Measurements from ENCODE around the gene ADAT2. TPM values are rescaled to one million over a fixed set of nuclear protein-coding genes. Genes with fewer than 3 reads are reported as not detected.
"Not testable (repeated sequence)": the region's sequence is repeated elsewhere in the genome, so short reads cannot be mapped to it uniquely, and the experiment has no call there.

The ADAT2 gene
- total RNA-seq, 3 donors from 2014 or later = 5.6 to 13.8 (median 9.0) TPM

DNA sequence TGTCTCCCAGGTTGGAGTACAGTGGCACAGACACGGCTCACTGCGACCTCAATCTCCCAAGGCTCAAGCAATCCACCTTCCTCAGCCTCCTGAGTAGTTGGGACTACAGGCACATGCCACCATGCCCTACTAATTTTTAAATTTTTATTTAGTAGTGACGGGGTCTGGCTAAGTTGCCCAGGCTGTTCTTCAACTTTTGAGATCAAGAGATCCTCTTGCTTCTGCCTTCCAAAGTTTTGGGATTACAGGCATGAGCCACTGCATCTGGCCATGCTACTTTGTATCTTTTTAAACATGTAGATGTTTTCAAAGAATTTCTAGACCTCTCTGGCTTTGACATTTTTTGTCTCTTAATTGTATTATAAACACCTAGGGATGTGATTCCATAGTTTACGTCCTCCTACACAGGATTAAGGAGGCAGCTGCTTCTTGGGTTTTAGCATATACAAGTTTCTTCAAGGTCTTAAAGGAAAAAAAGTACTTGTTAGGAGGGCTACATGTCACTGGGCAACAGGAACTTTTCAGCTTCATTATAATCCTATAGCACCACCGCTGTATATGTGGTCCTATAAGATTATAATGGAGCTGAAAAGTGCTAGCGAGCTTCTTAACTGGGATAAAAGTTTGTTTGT is 1.3 kb downstream of the ADAT2 start:
- H3K36me3 ChIP-seq (ENCODE audit: low read depth) = no peaks in the 10 kb centered on the region
- H3K4me1 ChIP-seq (ENCODE audit: low read depth) = peaks cover 13% of the 10 kb centered on the region
- intact Hi-C loops (cut with DNase I, micrococcal nuclease) = no loop called here
- no peaks in the 10 kb centered on the region for H3K9me3 ChIP-seq
- TF ChIP-seq, protein P1, sequence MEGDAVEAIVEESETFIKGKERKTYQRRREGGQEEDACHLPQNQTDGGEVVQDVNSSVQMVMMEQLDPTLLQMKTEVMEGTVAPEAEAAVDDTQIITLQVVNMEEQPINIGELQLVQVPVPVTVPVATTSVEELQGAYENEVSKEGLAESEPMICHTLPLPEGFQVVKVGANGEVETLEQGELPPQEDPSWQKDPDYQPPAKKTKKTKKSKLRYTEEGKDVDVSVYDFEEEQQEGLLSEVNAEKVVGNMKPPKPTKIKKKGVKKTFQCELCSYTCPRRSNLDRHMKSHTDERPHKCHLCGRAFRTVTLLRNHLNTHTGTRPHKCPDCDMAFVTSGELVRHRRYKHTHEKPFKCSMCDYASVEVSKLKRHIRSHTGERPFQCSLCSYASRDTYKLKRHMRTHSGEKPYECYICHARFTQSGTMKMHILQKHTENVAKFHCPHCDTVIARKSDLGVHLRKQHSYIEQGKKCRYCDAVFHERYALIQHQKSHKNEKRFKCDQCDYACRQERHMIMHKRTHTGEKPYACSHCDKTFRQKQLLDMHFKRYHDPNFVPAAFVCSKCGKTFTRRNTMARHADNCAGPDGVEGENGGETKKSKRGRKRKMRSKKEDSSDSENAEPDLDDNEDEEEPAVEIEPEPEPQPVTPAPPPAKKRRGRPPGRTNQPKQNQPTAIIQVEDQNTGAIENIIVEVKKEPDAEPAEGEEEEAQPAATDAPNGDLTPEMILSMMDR (IDR thresholded peaks at IDR 0.05) = no peak
- ATAC-seq = no peak
- DNase-seq = no peak
- no peak overlapping the region for H3K4me3 ChIP-seq

GRCh38 chr6:143447865-143448264 is 2.6 kb downstream of the ADAT2 start:
- intact Hi-C loops (cut with DNase I, micrococcal nuclease) = not testable (repeated sequence)

GRCh38 chr6:143443096-143443495 is 7.4 kb downstream of the ADAT2 start:
- Histone ChIP-seq H3K36me3 (ENCODE audit: low read depth) (no peaks in the 10 kb centered on the region), H3K9me3 (no peaks in the 10 kb centered on the region), H3K4me3 (no peak overlapping the region), H3K4me1 (ENCODE audit: low read depth) (no peaks in the 10 kb centered on the region)
- TF ChIP-seq, protein P1 (IDR thresholded peaks at IDR 0.05) = no peak
- no peak for ATAC-seq
- no peak for DNase-seq
- intact Hi-C loops (cut with DNase I, micrococcal nuclease) = no loop called here

More at GRCh38 chr6:143447865-143448264, 2.6 kb downstream of the ADAT2 start:
- not testable (repeated sequence) for H3K4me3 ChIP-seq; H3K9me3 ChIP-seq; ATAC-seq; H3K36me3 ChIP-seq (ENCODE audit: low read depth); DNase-seq
- peaks cover 13% of the 10 kb centered on the region for H3K4me1 ChIP-seq (ENCODE audit: low read depth)

DNA sequence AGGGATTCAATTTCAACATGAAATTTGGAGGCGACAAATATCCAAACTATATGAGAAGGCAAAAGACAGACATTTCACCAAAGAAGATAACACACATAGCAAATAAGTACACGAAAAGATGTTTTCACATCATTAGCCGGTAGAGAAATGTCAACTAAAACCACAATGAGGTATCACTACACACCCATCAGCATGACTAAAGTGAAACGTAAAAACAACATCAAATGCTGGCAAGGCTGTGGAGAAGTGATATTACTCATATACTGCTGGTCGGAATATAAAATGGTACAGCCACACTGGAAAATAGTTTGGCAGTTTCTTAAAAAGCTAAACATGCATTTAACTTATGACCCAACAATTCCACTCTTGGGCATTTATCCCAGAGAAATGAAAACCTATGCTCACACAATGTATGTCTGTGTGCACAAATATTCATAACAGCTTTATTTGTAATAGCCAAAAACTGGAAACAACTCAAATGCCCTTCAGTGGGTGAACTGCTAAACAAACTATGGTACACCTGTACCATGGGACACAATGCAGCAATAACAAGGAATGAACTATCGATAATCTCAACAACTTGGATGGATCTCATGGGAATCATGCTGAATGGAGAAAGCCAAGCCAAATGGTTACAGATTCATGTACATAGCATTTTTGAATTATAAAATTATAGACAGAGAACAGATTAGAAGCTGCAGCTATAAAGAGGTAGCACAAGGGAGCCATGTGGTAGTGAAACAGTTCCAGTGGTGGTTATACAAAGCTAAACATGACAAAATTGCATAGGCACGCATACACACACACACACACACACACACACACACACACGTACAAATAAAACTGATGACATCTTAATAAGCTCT is 8.6 kb downstream of the ADAT2 start:
- no peak for DNase-seq
- H3K9me3 ChIP-seq = no peaks in the 10 kb centered on the region
- H3K4me3 ChIP-seq = no peak overlapping the region
- TF ChIP-seq, protein P1 (IDR thresholded peaks at IDR 0.05) = no peak
- intact Hi-C loops (cut with DNase I, micrococcal nuclease) = no loop called here
- no peak for ATAC-seq
- no peaks in the 10 kb centered on the region for H3K4me1 ChIP-seq (ENCODE audit: low read depth)
- no peaks in the 10 kb centered on the region for H3K36me3 ChIP-seq (ENCODE audit: low read depth)

- Histone ChIP-seq H3K9me3 (no peaks in the 10 kb centered on the region), H3K4me1 (ENCODE audit: low read depth) (no peaks in the 10 kb centered on the region), H3K4me3 (no peak overlapping the region), H3K36me3 (ENCODE audit: low read depth) (no peaks in the 10 kb centered on the region)
- intact Hi-C loops (cut with DNase I, micrococcal nuclease) = no loop called here
- DNase-seq = no peak
- ATAC-seq = no peak
- TF ChIP-seq, protein P1 (IDR thresholded peaks at IDR 0.05) = no peak
These were observed 9.5 kb downstream of the ADAT2 start for GRCh38 chr6:143441010-143441409.

DNA sequence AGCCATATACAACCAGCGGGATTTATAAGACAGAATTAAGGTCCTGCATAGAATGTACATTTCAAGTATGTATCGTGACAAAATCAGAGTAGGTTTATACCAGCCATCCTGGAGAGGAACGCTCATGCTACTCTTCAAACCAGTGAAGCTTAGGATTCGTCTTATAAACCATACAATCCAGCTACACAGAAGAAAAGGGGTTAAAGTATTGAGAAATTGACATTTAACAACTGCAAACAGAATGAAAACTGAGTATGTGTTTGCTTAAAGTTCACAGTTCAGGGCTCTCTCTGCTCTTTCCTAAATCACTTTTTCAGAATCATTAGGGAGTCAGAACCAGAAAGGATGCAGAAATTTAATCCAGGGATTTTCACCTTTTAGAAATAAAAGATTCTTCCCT is 17.9 kb downstream of the ADAT2 start:
- TF ChIP-seq, protein P1 (IDR thresholded peaks at IDR 0.05) = no peak
- H3K9me3 ChIP-seq = no peaks in the 10 kb centered on the region
- DNase-seq (no peak), ATAC-seq (no peak)
- H3K4me1 ChIP-seq (ENCODE audit: low read depth) = no peaks in the 10 kb centered on the region
- no peak overlapping the region for H3K4me3 ChIP-seq
- H3K36me3 ChIP-seq (ENCODE audit: low read depth) = no peaks in the 10 kb centered on the region
- intact Hi-C loops (cut with DNase I, micrococcal nuclease) = no loop called here

All from mucosa of descending colon (tissue), 3 donors.